GM12878 (cell line): ENCODE measurements around the gene TACR2. TPM values are rescaled to one million over a fixed set of nuclear protein-coding genes. Genes with fewer than 3 reads are reported as not detected.
A peak's percentile ranks its signal among the peaks of the same experiment; 100 is the strongest.

ENCODE experiments used
- BACH1 ChIP-seq: fragments of 450-650 bp; IDR thresholded peaks from 2 replicates; pipeline ENCODE4 v1.6.1; 2017; ENCODE audit warnings: mild to moderate bottlenecking, borderline replicate concordance
- BCL11A ChIP-seq: IDR thresholded peaks from 2 replicates; pipeline ENCODE4 v1.6.1; 2011; ENCODE audit warnings: low read depth, low read length
- BMI1 ChIP-seq: fragments of 450-650 bp; IDR thresholded peaks from 2 replicates; pipeline ENCODE4 v1.6.1; 2016; ENCODE audit warnings: mild to moderate bottlenecking, moderate library complexity, borderline replicate concordance
- CEBPB ChIP-seq, 2 experiments: fragments of 150-350 bp in 1 of 2; IDR thresholded peaks; 2 replicates each; pipeline ENCODE4 v1.6.1; 2012 to 2014; ENCODE audit warnings: low read depth in 2 of 2, low read length in 2 of 2, borderline replicate concordance in 1 of 2, inconsistent platforms in 1 of 2
- CHD1 ChIP-seq: IDR thresholded peaks from 2 replicates; pipeline ENCODE4 v1.6.1; 2012; ENCODE audit warnings: low read depth, low read length, improper control_type of control experiment
- DPF2 ChIP-seq: fragments of 450-650 bp; IDR thresholded peaks from 2 replicates; pipeline ENCODE4 v1.6.1; 2017; ENCODE audit warnings: mild to moderate bottlenecking
- E2F8 ChIP-seq: fragments of 450-650 bp; IDR thresholded peaks from 2 replicates; pipeline ENCODE4 v1.6.1; 2018; ENCODE audit warnings: mild to moderate bottlenecking, low read depth, moderate library complexity; ENCODE audit not compliant: partially characterized antibody
- IRF4 ChIP-seq: IDR thresholded peaks from 2 replicates; pipeline ENCODE4 v1.6.1; 2011; ENCODE audit warnings: low read depth, low read length
- IRF5 ChIP-seq: fragments of 450-650 bp; IDR thresholded peaks from 2 replicates; pipeline ENCODE4 v1.6.1; 2017; ENCODE audit warnings: borderline replicate concordance
- JUND ChIP-seq: IDR thresholded peaks from 2 replicates; pipeline ENCODE4 v1.6.1; 2012; ENCODE audit warnings: low read depth, mild to moderate bottlenecking, low read length, improper control_type of control experiment, moderate library complexity
- MEF2B ChIP-seq: fragments of 450-650 bp; IDR thresholded peaks from 2 replicates; pipeline ENCODE4 v1.6.1; 2018; ENCODE audit warnings: mild to moderate bottlenecking, moderate library complexity; ENCODE audit not compliant: partially characterized antibody, poor library complexity, severe bottlenecking
- NFYB ChIP-seq: IDR thresholded peaks from 2 replicates; pipeline ENCODE4 v1.6.1; 2011; ENCODE audit warnings: low read depth, mild to moderate bottlenecking, low read length, improper control_type of control experiment, moderate library complexity; ENCODE audit not compliant: insufficient read depth
- NRF1 ChIP-seq: conservative IDR thresholded peaks from 2 replicates; pipeline ENCODE4 v1.6.1; 2011; ENCODE audit warnings: mild to moderate bottlenecking, low read depth, low read length, improper control_type of control experiment
- PKNOX1 ChIP-seq: fragments of 450-650 bp; IDR thresholded peaks from 2 replicates; pipeline ENCODE4 v1.6.1; 2016; ENCODE audit warnings: mild to moderate bottlenecking
- RAD51 ChIP-seq: fragments of 450-650 bp; IDR thresholded peaks from 2 replicates; pipeline ENCODE4 v1.6.1; 2016; ENCODE audit warnings: moderate library complexity, mild to moderate bottlenecking, inconsistent platforms
- RBBP5 ChIP-seq: fragments of 200-600 bp; sonication (generic); conservative IDR thresholded peaks from 2 replicates; pipeline ENCODE4 v1.6.1; 2016
- RCOR1 ChIP-seq: conservative IDR thresholded peaks from 2 replicates; pipeline ENCODE4 v1.6.1; 2012; ENCODE audit warnings: low read depth, low read length, improper control_type of control experiment
- SMAD5 ChIP-seq: IDR thresholded peaks from 2 replicates; pipeline ENCODE4 v1.6.1; 2016; ENCODE audit warnings: antibody characterized with exemption, low read depth
- SREBF1 ChIP-seq: IDR thresholded peaks from 2 replicates; pipeline ENCODE4 v1.6.1; 2012; ENCODE audit warnings: mild to moderate bottlenecking, low read length
- STAT1 ChIP-seq: fragments of 450-650 bp; conservative IDR thresholded peaks from 2 replicates; pipeline ENCODE4 v1.6.1; 2014; ENCODE audit warnings: antibody characterized with exemption, mild to moderate bottlenecking
- TBL1XR1 ChIP-seq: IDR thresholded peaks from 2 replicates; pipeline ENCODE4 v1.6.1; 2012; ENCODE audit warnings: low read depth, low read length, improper control_type of control experiment
- polyA plus RNA-seq, 11 experiments: library from polyadenylated mRNA; depleted of rRNA in 4 of 11; unstranded in 6 of 11; stranded (reverse) in 5 of 11; fragments of >200 nt; fragmentation: Nextera tagmentation in 4 of 11; fragmentation: Illumina TruSeq in 1 of 11; extraction: Ambion mirVana in 4 of 11; extraction: Trizol in 1 of 11; gene quantifications; 1 replicate in 1 of 11; 2 replicates in 10 of 11; pipeline versions ENCODE4 v1.2.1 to v1.2.3, GENCODE V29; 2011 to 2016; ENCODE audit warnings: inconsistent platforms in 2 of 11, missing spikeins in 2 of 11, low read depth in 1 of 11
- total RNA-seq, 4 experiments: library from RNA; depleted of rRNA in 3 of 4; stranded (reverse); fragments of >200 nt in 3 of 4; fragmentation: Illumina TruSeq in 1 of 4; extraction: Trizol in 1 of 4; gene quantifications; 2 replicates each; pipeline versions ENCODE4 v1.2.1 to v1.2.3, GENCODE V29; 2013 to 2021
- TF ChIP-seq, protein P1 (sequence below): fragments of 450-650 bp; IDR thresholded peaks from 2 replicates; pipeline ENCODE4 v1.6.1; 2018; ENCODE audit warnings: borderline replicate concordance, mild to moderate bottlenecking; ENCODE audit not compliant: partially characterized antibody
- TF ChIP-seq, protein P2 (sequence below): fragments of 450-650 bp; IDR thresholded peaks from 2 replicates; pipeline ENCODE4 v1.6.1; 2017; ENCODE audit warnings: mild to moderate bottlenecking

The TACR2 gene
- total and polyA plus RNA-seq, 10 of the 15 experiments (the other 5 are each of a cell fraction or from before 2014, with no cell fraction given), result 0.11 TPM; not detected in 9

- TF ChIP-seq, protein P1, sequence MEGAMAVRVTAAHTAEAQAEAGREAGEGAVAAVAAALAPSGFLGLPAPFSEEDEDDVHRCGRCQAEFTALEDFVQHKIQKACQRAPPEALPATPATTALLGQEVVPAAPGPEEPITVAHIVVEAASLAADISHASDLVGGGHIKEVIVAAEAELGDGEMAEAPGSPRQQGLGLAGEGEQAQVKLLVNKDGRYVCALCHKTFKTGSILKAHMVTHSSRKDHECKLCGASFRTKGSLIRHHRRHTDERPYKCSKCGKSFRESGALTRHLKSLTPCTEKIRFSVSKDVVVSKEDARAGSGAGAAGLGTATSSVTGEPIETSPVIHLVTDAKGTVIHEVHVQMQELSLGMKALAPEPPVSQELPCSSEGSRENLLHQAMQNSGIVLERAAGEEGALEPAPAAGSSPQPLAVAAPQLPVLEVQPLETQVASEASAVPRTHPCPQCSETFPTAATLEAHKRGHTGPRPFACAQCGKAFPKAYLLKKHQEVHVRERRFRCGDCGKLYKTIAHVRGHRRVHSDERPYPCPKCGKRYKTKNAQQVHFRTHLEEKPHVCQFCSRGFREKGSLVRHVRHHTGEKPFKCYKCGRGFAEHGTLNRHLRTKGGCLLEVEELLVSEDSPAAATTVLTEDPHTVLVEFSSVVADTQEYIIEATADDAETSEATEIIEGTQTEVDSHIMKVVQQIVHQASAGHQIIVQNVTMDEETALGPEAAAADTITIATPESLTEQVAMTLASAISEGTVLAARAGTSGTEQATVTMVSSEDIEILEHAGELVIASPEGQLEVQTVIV, result no peak
- TF ChIP-seq SMAD5 (no peak), CHD1 (no peak), E2F8 (no peak), MEF2B (no peak), IRF5 (no peak), CEBPB (IDR thresholded peaks at IDR 0.05; ENCODE audit: borderline replicate concordance in 1 of 2, low read depth in 2 of 2, low read length in 2 of 2) (peak in 1 of 2 experiments; percentile 83; a peak in 1 of 4 replicates), RCOR1 (no peak), IRF4 (peak; percentile 35; the same call in 1 of the 2 replicates), NFYB (no peak), BCL11A (no peak), BMI1 (no peak), RBBP5 (no peak), BACH1 (no peak; the same call in 1 of the 2 replicates), STAT1 (no peak), TBL1XR1 (no peak), SREBF1 (no peak), DPF2 (0 out of 2 replicates have a peak, but pooled peaks have one; percentile 16), NRF1 (no peak), RAD51 (no peak), PKNOX1 (no peak), JUND (no peak)
- TF ChIP-seq, protein P2, sequence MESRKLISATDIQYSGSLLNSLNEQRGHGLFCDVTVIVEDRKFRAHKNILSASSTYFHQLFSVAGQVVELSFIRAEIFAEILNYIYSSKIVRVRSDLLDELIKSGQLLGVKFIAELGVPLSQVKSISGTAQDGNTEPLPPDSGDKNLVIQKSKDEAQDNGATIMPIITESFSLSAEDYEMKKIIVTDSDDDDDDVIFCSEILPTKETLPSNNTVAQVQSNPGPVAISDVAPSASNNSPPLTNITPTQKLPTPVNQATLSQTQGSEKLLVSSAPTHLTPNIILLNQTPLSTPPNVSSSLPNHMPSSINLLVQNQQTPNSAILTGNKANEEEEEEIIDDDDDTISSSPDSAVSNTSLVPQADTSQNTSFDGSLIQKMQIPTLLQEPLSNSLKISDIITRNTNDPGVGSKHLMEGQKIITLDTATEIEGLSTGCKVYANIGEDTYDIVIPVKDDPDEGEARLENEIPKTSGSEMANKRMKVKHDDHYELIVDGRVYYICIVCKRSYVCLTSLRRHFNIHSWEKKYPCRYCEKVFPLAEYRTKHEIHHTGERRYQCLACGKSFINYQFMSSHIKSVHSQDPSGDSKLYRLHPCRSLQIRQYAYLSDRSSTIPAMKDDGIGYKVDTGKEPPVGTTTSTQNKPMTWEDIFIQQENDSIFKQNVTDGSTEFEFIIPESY, result no peak
These were observed 24.2 kb downstream of the TACR2 start (continued) for GRCh38 chr10:69392481-69393000.
